Right lung (tissue), 10 donors: Measurements from ENCODE around the gene ELOA2. TPM values are rescaled to one million over a fixed set of nuclear protein-coding genes. Genes with fewer than 3 reads are reported as not detected.
A peak's percentile ranks its signal among the peaks of the same experiment; 100 is the strongest.
"Not testable (repeated sequence)": the region's sequence is repeated elsewhere in the genome, so short reads cannot be mapped to it uniquely, and the experiment has no call there.

Experiments used
- DNase-seq, 2 donors: peaks; one replicate each; pipeline ENCODE4 v3.0.0-alpha.2; 2013
- long read RNA-seq, 8 donors: transcript quantifications; one replicate each; lab custom pipeline, GENCODE V29; 2026
- polyA plus RNA-seq, 5 donors: library from polyadenylated mRNA; unstranded; fragments of 120-200 nt; gene quantifications; one replicate each; pipeline versions ENCODE4 v1.2.1 to v1.2.3, GENCODE V29; 2013; ENCODE audit warnings: inconsistent platforms in 1 of 5, low replicate concordance in 1 of 5; ENCODE audit not compliant: insufficient read length in 5 of 5, insufficient read depth in 1 of 5

Gene ELOA2, protein sequence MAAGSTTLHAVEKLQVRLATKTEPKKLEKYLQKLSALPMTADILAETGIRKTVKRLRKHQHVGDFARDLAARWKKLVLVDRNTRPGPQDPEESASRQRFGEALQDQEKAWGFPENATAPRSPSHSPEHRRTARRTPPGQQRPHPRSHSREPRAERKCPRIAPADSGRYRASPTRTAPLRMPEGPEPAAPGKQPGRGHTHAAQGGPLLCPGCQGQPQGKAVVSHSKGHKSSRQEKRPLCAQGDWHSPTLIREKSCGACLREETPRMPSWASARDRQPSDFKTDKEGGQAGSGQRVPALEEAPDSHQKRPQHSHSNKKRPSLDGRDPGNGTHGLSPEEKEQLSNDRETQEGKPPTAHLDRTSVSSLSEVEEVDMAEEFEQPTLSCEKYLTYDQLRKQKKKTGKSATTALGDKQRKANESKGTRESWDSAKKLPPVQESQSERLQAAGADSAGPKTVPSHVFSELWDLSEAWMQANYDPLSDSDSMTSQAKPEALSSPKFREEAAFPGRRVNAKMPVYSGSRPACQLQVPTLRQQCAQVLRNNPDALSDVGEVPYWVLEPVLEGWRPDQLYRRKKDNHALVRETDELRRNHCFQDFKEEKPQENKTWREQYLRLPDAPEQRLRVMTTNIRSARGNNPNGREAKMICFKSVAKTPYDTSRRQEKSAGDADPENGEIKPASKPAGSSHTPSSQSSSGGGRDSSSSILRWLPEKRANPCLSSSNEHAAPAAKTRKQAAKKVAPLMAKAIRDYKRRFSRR
- not detected for polyA plus RNA-seq
- long read RNA-seq, donor 1: 0 reads
- long read RNA-seq, donor 2: 0 reads
- long read RNA-seq, donor 3: 0 reads
- long read RNA-seq, donor 4: 0 reads
- long read RNA-seq, donor 5: 0 reads
- long read RNA-seq, donor 6: 0 reads
- long read RNA-seq, donor 7: 0 reads
- long read RNA-seq, donor 8: 0 reads

DNA sequence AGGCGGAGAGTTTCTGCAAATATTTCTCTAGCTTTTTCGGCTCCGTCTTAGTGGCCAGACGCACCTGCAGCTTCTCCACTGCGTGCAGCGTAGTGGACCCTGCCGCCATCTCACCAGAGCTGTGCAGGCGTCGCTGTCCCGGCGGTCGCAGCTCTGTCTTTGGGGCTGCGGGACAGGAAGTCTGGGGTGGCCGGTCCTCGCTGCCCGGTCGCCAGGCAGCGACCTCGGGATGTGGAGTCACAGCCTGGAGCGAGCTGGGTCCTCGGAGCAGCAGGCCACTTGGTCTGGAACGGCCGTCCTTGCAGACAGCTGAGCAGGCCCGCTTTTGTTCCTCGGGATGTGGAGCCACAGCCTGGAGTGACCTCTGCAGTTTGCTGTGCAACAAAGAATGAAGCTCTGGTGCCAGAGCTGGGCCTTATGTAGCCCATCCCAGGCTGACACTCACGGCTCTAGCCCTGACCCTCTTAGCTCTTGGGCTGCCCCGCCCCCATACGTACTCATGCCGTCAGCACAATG is at the start of gene ELOA2:
Gene ELOA2, minus strand, starts transcription at position 466 of the 516 bp plus-strand sequence. Its CDS starts 357 bp downstream, at position 109.
- DNase-seq: no peak

DNA sequence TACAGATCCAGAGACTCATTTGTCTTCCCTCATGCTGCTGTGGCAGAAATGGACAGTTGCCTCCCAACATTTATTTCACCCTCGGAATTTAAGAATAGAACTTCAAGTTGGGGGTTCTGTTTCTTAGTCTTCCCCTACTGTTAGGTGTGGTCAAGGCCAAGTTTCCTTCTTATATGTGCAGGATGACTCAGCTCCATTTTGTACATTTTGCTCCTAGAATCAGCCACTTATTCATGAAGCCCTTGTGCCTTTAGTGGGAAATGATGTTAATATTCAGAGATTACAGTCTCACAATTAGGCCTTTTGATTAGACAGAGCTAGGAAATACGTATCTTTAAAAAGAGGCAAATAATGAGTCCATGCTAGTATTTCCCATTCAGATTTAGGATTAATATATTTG is 46.2 kb upstream of the ELOA2 start:
- no peak for DNase-seq

DNA sequence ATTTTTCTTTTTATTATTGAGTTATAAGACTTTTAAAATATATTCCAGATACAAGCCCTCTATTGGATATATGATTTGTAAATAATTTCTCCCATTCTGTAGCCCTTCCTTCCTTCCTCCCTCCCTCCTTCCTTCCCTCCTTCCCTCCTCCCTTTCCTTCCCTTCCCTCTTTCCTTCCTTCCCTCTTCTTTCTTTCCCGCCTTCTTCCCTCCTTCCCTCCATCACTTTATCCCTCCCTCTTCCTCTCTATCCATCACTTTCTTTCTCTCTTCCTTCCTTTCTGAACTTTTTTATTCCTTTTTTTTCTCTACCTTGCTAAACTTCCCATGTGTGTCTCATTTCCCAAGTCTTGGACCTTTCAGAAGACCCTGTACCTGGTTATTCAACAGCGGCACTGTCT is 45.5 kb upstream of the ELOA2 start:
- no peak for DNase-seq

DNA sequence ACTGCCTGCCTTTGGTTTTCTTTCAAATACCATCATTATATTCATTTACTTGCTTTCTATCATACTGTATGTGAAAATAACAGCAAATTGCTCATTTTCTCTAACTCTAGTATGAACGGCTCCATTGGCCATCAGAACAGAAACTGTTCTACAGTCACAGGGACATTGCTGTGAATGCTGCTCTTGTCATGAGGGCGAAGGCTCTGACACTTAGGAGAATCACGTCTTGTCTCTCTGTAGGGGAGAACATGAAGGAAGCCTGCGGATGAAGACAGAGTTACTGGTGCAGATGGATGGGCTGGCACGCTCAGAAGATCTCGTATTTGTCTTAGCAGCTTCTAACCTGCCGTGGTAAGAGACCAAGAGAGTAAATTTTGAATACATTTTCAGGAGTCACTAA is 41.7 kb upstream of the ELOA2 start:
- DNase-seq: no peak

DNA sequence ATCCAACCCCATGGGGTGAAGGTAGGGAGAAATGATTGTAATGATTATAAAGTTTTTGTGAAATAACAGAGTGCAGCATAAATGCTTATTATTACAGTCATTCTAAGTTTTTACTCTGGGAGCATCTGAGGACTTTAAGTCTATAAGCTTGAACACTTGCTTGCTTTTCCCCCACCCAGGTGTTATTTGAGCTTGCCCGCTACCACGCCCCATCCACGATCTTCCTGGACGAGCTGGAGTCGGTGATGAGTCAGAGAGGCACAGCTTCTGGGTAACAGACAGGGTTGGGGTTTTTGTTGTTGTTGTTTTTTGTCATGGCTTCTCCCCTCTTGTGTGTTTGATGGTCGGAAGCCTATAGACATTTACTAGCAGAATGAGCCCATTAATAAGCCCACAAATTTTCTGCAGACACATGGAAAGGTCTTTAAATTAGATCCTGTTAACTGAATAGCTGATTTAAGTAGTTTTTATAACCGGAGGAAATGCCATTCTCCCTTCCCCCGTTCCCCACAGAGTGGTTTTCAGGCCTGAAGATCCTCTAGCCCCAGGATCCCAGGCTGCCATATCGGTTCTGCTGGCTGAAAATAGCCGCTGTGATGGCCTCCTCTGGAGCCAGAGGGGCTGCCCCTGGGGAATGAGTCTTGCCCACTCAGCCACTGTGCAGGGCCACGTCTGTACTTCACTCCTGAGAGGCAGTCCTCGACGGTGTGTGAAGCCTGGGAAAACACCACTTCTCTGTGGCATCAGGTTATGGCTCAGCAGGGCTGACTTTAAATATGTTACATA is 39.9 kb upstream of the ELOA2 start:
- DNase-seq: no peak

DNA sequence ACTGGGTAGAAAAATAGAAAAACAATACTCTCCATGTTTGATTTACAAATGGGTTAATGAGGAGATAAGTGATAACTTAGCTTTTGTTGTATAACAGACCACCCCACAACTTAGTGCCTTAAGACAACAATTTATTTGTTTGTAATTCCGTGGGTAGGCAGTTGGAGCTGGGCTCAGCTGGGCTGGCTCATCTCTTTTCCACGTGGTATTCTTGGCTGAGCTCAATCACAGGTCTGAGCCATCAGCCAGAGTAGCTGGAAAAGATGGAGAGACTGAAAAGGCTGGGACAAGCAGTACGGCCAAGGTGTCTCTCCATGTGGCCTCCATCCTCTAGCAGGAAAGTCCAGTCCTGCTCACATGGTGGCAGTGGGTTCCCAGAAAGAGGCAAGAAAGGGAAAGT is 32.2 kb upstream of the ELOA2 start:
- DNase-seq: no peak

DNA sequence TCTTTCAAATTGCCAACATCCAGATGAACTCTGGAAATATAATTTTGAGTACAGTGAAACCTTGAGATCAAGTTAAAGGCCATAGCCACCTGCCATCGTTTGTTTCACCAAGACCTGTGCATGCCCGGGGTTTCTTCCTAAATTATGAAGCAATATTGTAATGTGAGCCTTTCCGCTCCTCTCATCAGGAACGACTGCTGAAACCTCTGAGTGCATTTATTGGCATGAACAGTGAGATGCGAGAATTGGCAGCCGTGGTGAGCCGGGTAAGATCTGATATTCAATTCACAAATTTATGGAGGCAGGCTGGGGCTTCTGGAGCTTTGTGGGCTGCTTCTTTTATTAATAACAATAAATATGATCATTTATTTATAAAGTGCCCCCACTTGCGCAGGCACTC is 27.7 kb upstream of the ELOA2 start:
- no peak for DNase-seq

DNA sequence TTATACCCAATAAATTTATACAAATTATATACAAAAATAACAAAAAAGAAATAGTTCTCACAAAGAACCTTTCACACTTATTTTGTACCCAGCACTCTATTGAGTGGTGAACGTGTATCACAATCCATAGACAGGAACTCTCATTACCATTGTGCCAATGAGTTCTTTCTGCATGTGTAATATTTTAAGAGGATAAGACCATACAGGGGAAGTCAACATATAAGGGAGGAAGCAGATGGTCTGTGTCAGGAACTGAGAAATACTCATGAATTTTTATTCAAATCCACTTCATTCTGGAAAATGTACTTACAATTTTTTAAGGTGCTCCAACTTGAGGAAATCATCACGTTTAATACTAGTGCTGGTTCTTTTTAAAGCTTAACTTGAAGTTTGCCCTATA is 27.1 kb upstream of the ELOA2 start:
- no peak for DNase-seq

DNA sequence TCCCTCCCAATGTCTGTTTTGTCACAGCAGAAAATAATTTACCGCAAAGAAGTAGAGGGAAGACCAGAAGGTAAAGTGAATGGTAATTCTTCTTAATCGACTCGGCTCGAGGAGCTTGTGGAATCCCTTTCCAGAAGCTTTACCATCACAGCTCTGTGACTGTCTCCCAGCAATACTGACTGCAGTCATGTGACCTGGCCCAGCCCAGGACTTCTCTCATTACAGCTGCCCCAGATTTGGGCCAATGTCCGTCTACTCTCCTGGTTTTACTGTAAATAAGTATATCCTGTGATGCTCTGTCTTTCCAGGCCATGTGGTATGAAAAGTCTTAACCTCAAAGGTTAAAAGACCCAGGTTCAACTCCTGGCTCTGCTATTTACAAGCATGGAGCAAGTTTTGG is 18.9 kb upstream of the ELOA2 start:
- no peak for DNase-seq

DNA sequence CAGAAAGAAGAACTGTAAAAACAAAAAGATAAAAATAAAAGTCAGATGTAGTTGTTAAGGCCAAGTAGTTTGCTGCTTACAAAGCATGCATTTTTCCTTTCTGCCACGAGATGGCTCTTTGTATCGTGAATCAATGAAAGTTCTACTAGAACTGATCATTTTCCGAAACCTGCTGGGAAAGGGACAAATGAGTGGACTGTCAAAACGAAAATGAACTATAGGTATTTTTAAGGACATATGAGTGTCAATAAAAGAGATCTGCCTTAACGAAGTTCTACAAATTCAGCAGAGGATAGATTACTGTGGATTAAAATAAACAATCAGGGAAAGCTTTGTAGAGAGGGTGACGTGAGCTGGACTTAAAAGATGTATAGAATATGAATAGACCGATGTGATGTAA is 15.0 kb upstream of the ELOA2 start:
- peak; percentile 13 to 14 for DNase-seq

DNA sequence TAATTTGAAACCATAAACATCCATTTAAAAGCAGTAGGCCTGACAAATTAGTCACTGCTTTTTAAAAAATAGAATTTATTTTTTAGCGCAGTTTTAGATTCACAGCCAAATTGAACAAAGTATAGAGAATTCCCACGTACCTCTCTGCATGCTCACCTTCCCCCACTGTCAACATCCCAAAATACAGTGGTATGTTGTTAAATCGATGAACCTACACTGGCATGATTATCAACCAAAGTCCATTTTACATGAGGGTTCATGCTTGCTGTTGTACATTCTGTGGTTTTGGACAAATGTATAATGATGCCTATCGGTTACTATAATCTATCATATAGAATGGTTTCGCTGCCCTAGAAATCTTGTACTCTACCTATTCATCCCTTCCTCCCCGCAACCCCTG is 5.6 kb upstream of the ELOA2 start:
- DNase-seq: no peak

DNA sequence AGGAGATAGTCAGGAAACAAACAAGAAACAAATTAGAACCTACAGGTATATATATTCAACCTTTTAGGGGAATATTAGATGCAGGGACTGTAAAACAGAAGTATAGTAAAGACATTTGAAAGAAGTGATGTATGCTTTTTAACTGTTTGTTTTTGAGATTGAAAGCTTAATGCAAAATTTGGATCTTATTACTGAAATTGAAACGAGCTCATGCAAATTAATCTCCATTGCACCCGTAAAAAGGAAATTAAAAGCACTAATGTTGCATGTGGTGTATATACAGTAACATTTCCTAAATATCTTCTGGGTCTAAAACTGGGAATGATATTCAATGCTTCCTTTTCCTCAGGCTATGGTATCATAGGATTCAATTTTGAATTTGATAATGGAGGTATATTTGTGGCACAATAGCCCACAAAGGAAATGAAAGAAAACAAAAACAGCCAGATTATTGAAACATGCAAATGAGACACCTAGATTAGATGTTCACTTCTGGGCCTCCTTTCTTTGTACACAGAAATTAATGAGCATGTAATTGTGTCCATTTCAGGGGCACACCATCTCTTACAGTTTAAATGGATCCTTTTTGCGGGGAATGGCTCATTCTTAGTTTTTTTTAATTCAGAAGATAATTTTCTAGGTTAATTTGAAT is 1.6 kb upstream of the ELOA2 start:
- DNase-seq: no peak

DNA sequence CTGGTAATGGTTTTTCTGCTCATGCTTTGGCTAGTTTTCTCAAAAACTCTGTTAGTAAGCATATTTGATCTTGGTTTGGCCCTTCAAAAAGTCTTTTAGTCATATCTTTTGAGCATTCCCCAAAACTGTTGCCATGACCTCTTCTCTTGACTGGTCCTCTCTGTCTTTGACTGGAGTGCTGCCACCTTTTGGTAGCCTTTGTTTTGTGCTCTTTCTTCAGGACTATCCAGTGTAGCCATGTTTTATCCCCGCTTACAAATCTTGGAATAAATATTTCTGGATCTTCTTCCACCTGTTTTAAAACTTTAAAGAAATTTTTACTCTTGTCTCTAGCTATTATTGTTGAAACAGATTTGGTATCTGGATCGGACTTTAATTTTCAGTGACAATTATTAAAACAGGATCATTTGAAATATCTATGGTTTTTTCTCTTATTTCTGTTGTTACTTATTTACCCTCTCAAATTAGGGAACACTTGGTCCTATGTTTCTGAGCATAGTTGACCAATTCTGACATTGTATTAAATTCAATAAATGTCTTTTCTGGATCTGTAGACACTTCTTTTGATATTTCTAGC is 965 bp upstream of the ELOA2 start:
- DNase-seq: no peak

DNA sequence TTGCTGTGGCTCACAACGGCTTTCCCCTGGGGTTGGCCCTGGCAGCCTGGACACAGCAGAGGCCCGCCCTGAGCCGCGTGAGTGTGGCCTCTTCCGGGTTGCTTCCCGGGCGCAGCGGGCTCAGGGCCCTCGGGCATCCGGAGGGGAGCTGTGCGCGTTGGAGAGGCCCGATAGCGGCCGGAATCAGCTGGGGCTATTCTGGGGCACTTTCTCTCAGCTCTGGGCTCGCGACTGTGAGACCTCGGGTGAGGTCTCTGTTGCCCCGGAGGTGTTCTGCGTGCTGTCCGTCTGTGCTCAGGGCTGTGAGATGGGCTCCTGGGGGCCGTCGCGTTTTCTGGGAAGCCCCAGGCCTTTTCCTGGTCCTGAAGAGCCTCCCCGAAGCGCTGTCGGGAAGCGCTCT is 830 bp downstream of the ELOA2 start:
- not testable (repeated sequence) for DNase-seq

DNA sequence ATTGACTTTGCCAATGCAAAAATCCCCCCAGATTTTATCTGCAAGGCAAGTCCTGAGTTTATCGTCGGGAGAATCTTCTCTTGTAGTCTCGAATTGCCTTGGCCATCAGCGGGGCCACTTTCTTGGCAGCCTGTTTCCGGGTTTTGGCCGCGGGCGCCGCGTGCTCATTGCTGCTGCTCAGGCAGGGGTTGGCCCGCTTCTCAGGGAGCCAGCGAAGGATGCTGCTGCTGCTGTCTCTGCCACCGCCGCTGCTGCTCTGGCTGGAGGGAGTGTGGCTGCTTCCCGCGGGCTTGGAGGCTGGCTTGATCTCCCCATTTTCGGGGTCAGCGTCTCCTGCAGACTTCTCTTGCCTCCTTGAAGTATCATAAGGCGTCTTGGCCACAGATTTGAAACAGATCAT is 2.5 kb downstream of the ELOA2 start:
- no peak for DNase-seq

DNA sequence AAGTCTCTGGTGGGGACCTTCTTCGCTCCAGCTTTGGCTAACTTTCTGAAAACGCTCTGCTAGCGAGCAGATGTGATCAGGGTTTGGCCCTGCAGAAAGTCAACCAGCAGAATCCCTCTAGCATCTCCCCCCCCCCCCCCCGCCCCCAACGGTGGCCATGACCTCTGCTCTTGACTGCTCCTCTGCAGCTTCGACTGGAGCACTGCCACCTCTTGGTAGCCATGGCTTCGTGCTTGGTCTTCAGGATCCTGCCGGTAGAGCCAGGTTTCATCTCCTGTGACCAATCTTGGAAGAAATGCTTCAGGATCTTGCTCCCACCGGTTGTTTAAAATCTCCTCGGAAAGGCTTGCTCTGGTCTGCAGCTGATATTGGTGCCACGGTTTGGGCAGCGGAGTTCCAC is 4.5 kb downstream of the ELOA2 start:
- DNase-seq: not testable (repeated sequence)

DNA sequence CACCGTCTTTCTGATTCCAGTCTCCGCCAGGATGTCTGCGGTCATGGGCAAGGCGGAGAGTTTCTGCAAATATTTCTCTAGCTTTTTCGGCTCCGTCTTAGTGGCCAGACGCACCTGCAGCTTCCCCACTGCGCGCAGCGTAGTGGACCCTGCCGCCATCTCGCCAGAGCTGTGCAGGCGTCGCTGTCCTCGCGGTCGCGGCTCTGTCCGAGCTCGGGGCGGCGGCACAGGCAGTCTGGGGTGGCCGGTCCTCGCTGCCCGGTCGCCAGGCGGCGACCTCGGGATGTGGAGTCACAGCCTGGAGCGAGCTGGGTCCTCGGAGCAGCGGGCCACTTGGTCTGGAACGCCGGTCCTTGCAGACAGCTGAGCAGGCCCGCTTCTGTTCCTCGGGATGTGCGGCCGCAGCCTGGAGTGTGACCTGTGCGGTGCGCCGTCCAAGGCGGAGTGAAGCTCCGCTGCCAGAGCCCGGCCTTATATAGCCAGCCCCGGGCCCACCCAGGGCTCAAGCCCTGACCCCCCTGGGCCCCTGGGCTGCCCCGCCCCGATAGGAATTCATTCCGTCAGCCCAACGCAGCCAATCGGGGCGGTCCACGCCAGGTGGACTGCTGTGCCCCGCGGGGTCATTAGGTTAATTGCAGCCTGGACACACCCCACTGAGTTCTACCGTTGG is 5.6 kb downstream of the ELOA2 start:
- DNase-seq: not testable (repeated sequence)

DNA sequence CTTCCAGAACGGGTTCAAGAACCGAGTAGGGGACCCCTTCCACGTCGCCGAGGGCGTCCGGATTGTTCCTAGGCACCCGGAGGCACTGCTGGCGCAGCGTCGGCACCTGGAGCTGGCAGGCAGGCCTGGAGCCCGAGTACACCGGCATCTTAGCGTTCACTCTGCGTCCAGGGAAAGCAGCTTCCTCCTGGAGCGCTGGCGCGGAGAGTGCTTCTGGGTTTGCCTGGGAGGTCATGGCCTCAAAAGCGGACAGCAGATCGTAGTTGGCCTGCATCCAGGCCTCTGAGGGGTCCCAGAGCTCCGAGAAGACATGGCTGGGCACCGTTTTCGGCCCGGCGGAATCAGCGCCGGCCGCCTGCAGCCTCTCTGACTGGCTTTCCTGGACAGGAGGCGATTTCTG is 6.7 kb downstream of the ELOA2 start:
- DNase-seq: not testable (repeated sequence)

DNA sequence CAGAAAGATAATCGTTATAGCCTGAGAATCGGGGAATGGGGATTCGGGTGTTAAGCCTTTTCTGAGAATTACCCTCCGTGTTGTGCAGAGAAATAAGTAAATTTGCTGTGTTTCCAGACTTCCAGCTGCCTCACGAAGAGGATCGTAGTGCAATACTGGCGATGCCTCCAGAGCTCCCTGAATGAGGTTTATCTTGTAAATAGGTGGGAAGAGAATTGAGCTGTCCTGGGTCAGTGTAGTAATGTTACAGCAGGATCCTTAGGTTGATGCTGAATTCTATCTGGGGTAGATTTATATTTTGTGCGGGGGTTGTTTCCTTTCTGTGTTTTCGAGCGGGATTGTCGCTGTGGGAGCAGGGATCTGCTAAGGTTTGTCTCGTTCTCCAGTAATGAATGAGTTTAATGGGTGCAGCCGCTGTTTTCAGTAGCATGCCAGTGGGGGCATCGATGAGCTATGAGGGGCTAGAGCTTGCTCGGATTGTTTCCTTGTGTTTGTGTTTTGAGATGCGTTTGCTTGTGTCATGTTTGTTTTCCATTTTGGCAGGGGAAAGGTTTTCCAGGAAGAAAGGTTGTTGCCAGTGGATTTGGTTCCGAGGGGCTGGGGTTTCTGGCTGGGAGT is 9.8 kb downstream of the ELOA2 start:
- DNase-seq: not testable (repeated sequence)
